GM21619 (cell line): ENCODE results near the gene SUSD4.

Experiments
- ATAC-seq: cut with Tn5 transposase; IDR thresholded peaks from one replicate; pipeline ENCODE4 v1.9.1; 2021; ENCODE audit not compliant: unreplicated experiment

SUSD4 gene

DNA sequence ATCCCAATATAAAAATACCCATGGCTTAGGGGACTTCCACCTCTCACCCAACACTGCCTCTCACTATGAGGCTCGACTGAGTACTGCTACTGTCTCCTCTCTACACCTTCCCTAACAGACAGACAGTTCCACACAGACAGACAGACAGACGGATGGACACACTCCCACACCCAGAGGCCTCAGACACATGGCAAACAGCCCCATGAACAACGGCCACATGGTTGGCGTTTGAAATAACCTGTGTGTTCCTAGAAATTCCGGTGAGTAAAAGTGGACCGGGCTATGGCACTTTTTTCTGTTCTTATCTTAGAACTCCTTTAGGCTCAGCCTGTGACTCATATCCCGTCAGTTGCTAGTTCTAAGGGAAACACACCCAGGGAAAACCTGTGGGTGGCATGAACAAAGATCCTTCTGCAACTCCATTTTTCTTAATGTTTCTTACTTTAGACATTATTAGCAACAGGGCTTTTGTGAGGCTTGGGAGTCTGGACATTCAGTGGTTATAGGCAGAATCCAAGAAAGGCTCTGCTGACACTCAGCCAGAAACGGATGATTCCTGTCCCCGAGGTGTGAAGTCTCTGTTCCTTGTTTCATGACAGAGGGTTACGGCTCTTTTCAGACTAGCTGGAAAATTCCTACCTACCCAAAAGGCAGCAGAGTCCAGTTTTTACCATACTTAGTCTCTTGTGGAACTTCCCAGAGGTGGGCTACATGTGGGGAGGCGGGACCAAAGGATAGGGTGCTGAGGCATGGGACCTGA, 130.4 kb downstream of the SUSD4 start:
- no peak for ATAC-seq

GRCh38 chr1:223233019-223233409, 131.0 kb downstream of the SUSD4 start:
- no peak for ATAC-seq

- no peak for ATAC-seq
Measured at GRCh38 chr1:223231581-223231980, 132.4 kb downstream of the SUSD4 start.

- no peak for ATAC-seq
Measured at GRCh38 chr1:223231011-223231572, 132.9 kb downstream of the SUSD4 start.

DNA sequence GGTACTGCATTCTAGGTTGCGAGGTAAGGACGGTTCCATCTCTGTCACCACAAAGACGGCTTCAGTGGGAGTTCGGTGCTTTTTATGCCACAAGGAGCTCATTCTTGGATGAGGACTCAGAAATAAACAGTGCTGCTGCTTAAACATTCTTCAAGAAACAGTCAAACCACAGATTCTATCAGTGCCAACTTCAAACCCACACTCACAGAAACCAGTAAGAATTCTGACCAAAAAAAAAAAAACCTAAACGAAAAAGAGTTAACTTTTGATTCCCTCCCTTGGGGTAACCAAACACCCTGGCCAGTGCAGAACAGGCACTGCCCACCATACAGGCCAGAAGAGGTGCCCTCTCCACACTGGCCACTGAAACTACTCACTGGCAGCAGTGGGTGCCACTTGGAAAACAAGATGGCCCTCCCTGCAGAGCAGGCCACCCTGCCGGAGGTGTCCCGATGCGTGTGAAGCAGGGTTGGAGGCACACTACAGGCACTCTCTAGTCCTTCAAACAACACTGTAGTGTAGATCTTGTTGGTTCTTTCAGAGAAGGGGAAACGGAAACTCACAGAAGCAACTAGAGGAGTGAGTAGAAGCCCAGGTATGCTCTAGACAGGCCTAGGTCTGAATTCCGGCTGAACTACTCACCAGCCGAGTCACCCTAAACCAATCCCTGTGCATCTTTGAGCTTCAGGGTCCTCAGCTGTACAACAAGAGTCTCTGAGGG, 133.7 kb downstream of the SUSD4 start:
- ATAC-seq: no peak

DNA sequence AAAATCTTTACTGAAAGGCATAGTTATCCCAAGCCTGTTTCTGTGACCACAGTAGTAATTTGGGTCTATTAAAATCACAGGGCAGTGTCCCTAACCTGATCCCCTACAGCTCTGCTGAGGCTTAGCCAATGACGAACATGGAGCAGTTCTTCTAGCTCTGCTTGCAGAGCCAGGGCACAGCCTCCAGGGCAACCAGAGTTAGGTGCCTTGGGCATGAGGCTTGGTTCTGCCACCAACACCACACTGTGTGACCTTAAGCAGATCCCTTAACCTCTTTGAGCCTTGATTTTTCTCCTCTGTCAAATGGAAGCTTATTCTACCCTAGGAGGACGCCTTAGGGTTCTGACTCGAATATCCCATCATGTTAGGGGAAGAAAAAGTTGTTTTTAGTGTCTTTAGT, 134.2 kb downstream of the SUSD4 start:
- ATAC-seq: no peak

DNA sequence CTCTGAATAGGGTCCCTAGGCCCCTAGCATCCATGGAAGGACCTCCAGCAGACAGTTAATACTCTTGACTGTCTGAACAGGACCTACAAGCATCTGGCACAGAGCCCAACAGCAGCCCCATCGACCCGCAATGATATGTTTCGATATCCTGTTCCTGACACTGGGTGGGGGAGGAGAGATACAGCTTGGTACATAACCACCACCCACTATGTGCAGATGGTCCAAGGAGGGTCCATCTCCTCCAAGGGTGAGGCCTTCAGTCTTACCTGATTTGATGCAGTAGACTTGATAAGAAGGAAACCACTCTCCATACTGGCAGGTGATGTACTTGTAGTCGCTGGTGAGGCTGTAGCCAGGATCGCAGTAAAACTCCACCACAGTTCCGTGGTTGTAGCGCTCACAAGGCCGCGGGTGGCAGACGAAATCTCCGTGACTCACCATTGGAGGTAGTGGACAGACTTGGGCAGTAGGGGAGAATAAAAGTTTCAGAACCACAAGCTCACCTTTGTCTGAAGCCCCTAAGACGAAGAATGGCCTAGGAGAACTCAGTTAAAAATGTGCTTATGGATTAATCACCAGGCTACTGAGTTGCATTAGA, 134.9 kb downstream of the SUSD4 start:
- no peak for ATAC-seq

DNA sequence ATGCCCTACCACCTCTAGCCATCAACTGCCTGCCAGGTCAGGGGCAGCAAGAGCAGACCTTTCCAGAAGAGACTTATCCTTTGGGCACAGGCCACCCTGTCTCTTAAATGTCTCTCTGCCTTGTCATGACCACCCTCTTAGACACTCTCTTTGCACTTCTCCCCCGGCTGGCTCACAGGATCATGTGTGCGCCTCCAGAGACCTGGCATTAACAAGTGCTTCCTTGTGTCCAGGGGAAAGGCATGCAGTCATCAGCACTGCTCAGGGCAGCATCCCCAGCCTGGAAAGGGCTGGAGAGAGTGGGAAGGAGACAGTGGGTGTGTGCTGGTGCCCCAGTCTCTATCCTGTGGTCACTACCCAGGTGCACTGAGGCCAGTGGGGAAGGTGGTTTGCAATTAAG, 135.8 kb downstream of the SUSD4 start:
- no peak for ATAC-seq

DNA sequence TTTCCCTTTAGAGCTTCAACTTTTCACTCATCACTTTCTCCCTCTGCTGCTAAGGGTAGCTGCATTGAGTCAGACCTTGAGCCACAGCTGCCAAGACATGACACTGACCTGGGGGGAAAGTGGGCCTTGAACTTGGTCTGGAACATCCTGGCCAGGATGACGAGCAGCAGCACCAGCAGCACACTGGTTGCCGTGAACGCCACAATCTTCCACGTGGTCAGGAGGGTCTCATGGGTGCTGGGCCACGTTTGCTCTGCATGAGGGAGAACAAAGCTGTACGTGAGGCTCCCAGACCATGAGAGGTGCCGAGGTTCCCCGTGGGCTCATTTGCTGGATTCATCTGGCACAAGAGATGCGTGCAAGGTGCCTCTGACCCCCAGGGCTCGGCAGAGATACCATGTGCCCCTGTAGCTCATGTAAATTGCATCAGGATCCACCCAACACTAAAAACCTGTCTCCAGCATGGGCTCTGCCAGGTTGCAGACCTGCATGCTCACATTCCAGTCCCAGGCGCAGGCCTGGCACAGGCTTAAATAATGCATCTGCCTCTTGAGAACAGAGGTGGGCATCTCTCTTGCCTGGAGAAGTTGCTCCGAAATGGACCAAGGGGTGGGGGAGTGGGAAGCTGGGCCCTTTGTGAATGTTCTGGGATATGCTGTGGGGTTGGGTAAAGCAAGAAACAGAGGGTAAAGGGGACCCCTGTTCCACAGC, 136.3 kb downstream of the SUSD4 start:
- no peak for ATAC-seq

DNA sequence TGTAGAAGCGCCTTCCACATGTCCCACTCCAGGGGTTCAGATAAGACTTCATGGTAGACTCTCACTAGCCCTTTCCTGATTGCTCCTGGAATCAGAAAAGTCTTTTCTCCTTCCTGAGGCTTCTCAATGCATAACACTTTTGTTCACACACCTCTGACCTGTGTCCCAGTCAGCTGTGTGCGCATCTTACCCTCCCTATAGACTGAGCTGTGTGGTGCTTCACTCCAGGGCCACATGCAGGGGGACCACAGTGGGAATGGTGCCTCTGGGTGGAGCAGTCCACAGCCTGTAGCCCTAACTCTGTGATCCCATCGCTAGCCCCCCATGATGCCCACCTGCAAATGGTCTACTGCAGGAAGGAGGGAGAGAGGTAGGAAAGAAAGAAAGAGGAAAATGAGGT, 136.9 kb downstream of the SUSD4 start:
- no peak for ATAC-seq

- ATAC-seq: no peak
Measured at GRCh38 chr1:223226271-223226670, 137.7 kb downstream of the SUSD4 start.

GRCh38 chr1:223225481-223225880, 138.5 kb downstream of the SUSD4 start:
- ATAC-seq: no peak

DNA sequence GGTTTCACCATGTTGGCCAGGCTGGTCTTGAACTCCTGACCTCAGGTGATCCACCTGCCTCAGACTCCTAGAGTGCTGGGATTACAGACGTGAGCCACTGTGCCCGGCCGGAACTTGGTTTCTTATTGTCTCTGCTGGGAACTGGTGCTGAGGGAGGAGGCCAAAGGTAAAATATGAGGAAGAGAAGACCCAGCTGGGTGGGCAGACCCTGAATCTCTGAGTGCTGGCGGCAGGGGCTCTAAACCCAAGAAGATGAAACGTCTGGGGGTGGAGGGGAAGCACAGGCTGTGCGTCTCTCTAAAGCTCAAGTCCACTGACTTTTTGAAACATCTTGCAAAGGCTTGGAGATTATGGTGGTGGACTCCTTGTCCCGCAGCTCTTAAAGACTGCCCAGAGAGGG, 138.9 kb downstream of the SUSD4 start:
- ATAC-seq: no peak

GRCh38 chr1:223224465-223224864, 139.5 kb downstream of the SUSD4 start:
- ATAC-seq: no peak

DNA sequence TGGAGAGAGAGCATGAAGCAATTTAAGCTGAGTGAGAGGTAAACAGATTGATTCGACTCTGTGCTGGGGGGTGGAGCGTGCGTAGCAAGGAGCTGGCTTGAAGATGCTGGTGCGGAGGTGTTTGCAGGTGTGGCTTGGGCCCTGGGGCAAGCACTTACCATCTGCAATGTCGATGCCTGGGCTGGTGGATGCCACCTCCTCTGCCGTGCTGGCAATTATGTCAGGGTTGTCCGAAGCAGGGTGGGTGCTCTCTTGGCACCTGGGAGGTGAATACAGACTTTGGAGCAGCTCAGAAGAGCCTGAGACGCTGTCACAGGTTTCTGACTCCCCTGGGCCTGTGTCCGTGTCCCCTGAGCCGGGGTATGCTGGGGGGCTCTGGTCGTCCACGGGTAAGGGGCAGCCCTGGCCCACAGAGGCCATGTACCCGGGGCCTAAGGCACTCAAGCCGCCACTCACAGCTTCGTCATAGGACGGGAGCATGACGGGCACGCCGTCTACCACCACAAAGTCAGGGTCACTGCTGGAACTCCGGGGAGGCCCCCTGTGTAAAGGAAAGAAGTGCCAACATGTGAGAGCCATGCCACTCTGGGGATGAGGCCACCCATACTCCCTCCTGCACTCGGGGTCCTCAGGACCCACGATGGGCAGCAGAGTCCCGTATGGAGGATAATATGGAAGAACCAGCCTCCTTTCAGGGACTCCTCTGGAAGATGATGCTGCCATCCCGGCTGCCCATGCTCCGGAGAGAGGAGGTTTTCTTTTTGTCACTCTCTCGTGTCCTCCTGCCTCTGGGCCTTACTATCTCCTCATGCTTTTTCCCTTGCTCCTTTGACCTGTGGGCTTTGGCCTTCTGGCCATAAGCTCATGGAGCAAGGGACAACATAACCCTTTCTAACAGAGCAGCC, 140.6 kb downstream of the SUSD4 start:
- ATAC-seq: no peak

DNA sequence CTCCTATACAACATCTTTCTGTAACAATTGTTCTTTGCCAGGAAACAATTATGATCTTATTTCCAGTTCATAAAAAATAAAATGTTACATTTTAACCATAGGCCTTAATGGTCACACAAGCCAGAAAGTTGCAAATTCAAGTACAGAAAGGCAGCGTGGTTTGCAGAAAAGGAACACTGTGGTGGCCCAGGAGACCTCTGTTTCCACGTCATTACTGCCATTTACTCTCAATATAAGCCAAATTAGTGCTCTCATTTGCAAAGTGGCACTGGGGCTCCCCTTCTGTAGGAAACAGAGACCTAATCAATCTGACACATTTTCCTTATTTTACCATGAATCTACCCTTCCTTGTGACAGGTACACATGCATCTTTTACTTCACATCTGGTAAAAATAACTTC, 141.6 kb downstream of the SUSD4 start:
- ATAC-seq: no peak

- no peak for ATAC-seq
Measured at GRCh38 chr1:223221686-223222085, 142.3 kb downstream of the SUSD4 start.

GRCh38 chr1:223219846-223220610, 143.9 kb downstream of the SUSD4 start:
- no peak for ATAC-seq

DNA sequence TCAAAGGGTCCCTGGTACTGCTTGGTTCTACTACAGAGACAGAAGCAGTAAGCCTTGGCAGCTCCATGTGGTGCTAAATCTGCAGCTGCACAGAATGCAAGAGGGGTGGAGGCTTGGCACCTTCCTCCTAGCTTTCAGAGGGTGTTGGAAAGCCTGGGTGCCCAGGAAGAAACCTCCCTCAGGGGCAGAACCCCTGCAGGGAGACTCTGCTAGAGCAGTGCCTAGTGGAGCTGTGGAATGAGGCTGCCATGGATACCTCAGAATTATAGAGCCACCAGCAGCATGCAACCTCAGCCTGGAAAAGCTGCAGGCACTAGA, 144.7 kb downstream of the SUSD4 start:
- no peak for ATAC-seq

- no peak for ATAC-seq
Measured at GRCh38 chr1:223217781-223218180, 146.2 kb downstream of the SUSD4 start.
